ENCODE data around the gene HERC3.

Gene HERC3

GRCh38 chr4:88752076-88752463 lies 159.8 kb downstream of the HERC3 start:
- DNase-seq (ENCODE audit: low read depth) = no peak
- TF ChIP-seq, protein P1, sequence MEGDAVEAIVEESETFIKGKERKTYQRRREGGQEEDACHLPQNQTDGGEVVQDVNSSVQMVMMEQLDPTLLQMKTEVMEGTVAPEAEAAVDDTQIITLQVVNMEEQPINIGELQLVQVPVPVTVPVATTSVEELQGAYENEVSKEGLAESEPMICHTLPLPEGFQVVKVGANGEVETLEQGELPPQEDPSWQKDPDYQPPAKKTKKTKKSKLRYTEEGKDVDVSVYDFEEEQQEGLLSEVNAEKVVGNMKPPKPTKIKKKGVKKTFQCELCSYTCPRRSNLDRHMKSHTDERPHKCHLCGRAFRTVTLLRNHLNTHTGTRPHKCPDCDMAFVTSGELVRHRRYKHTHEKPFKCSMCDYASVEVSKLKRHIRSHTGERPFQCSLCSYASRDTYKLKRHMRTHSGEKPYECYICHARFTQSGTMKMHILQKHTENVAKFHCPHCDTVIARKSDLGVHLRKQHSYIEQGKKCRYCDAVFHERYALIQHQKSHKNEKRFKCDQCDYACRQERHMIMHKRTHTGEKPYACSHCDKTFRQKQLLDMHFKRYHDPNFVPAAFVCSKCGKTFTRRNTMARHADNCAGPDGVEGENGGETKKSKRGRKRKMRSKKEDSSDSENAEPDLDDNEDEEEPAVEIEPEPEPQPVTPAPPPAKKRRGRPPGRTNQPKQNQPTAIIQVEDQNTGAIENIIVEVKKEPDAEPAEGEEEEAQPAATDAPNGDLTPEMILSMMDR (IDR thresholded peaks at IDR 0.05; ENCODE audit: insufficient read depth, low read depth, low read length, missing control alignments) = no peak
- no peak overlapping the region for H3K4me3 ChIP-seq (ENCODE audit: low read length)

DNA sequence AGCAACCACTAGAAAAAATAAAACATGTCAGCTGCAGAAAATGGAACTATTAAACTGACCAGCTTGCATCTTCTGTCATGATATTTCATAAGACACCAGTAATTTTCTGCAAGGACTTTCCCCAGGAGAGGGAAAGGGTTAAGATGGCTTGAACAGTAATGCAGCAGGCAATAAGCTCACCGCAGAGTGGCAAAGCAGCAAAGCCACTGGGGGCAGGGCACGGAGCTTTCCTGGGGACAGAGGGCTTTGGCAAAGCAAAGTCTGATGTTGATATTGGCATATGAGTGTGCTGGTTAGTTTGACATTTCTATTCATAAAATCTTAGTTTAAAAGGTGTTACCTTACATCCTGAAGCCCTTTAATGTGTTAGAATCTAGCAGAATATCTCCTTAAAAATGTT lies 160.5 kb downstream of the HERC3 start:
- TF ChIP-seq, protein P1 (IDR thresholded peaks at IDR 0.05; ENCODE audit: insufficient read depth, low read depth, low read length, missing control alignments) = no peak
- DNase-seq (ENCODE audit: low read depth) = no peak
- no peak overlapping the region for H3K4me3 ChIP-seq (ENCODE audit: low read length)

DNA sequence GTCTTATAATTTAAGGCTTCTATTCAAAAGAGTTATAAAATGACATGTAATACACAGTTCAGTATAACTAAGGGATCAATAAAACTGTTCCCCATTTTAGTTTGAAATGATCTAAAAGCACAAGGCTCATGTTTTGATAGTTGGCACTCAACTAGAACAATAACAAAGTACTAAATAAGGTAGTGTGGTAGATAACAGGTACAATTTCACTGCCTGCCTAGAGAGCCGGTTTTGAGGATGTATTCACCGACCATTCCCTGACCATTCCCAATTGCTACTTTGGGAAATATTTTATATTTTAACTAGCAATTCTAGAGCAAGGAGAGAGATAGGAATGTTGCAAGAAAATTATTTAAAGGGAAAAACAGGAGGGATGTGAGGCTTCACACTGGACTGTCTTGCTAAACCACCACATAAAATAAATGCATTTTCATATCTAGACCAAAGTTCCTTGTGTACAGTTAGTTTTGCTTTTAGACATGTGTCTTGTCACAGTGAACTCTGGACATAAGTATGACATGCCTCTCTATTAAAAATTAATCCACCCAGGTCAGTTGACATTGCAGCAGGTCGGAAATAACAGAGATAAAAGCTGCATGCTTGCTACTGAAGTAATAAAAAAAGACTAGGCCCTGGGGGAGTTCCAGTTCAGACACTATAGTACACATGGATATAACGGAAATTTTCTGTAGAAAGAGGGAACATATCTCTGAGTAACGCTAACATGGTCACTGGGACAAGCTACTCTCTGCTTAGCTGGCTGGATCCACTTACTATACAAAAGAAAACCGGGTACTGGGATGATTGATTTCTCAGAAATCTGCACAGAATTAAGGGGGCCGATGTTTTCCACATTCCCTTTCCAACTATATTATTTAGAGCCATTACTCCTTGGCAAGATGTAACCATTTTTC lies 161.6 kb downstream of the HERC3 start:
- DNase-seq (ENCODE audit: low read depth) = no peak
- TF ChIP-seq, protein P1 (IDR thresholded peaks at IDR 0.05; ENCODE audit: insufficient read depth, low read depth, low read length, missing control alignments) = no peak
- H3K4me3 ChIP-seq (ENCODE audit: low read length) = no peak overlapping the region

- H3K4me3 ChIP-seq (ENCODE audit: low read length) = no peak overlapping the region
- no peak for DNase-seq (ENCODE audit: low read depth)
- TF ChIP-seq, protein P1 (IDR thresholded peaks at IDR 0.05; ENCODE audit: insufficient read depth, low read depth, low read length, missing control alignments) = no peak
These were observed 162.5 kb downstream of the HERC3 start for GRCh38 chr4:88754796-88755195.

GRCh38 chr4:88755454-88755853 lies 163.2 kb downstream of the HERC3 start:
- TF ChIP-seq, protein P1 (IDR thresholded peaks at IDR 0.05; ENCODE audit: insufficient read depth, low read depth, low read length, missing control alignments) = no peak
- H3K4me3 ChIP-seq (ENCODE audit: low read length) = no peak overlapping the region
- no peak for DNase-seq (ENCODE audit: low read depth)

GRCh38 chr4:88756149-88756548 lies 163.9 kb downstream of the HERC3 start:
- no peak overlapping the region for H3K4me3 ChIP-seq (ENCODE audit: low read length)
- DNase-seq (ENCODE audit: low read depth) = no peak
- TF ChIP-seq, protein P1 (IDR thresholded peaks at IDR 0.05; ENCODE audit: insufficient read depth, low read depth, low read length, missing control alignments) = no peak

DNA sequence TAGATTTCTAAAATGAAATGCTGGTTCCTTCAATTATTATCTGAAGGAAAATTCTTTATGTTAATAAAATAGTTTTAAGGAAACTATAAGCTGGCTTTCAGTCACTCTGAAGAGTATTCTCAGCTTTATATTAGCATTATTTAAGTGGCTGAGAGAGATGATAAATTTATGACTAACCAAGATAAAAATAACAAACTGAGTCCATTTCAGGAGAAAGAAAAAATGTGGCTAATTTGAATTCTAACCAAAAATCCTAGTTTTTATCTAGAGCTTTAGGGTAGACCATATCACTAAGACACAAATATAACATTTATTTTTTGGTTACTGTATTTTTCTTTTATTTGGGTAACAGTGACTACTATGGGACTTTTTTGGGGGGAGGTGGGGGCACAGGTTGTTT lies 164.8 kb downstream of the HERC3 start:
- DNase-seq (ENCODE audit: low read depth) = no peak

More for the DNA sequence above, 164.8 kb downstream of the HERC3 start:
- H3K4me3 ChIP-seq (ENCODE audit: low read length) = no peak overlapping the region
- TF ChIP-seq, protein P1 (IDR thresholded peaks at IDR 0.05; ENCODE audit: insufficient read depth, low read depth, low read length, missing control alignments) = no peak

Data from epithelial cell of esophagus (primary cell).